HEK293T (cell line): Measurements from ENCODE around the gene TRIM75.
"Not testable (repeated sequence)": the region's sequence is repeated elsewhere in the genome, so short reads cannot be mapped to it uniquely, and the experiment has no call there.

Source experiments
- CTCF ChIA-PET: fragments of 350-600 bp; formaldehyde crosslinking; extraction: SDS; loops from one replicate; lab custom pipeline; 2021; ENCODE audit warnings: antibody characterized with exemption, inconsistent platforms; lab: Yijun Ruan, JAX
- POLR2A ChIA-PET: fragments of 350-600 bp; formaldehyde crosslinking; extraction: SDS; loops from one replicate; lab custom pipeline; 2020; ENCODE audit warnings: antibody characterized with exemption, inconsistent platforms; lab: Yijun Ruan, JAX
- DNase-seq: peaks from one replicate; pipeline ENCODE4 v3.0.0; 2012; ENCODE audit warnings: mixed read lengths; ENCODE audit errors: extremely low spot score
- ARNT ChIP-seq: fragments of 450-650 bp; IDR thresholded peaks from 2 replicates; pipeline ENCODE4 v1.6.1; 2017; ENCODE audit warnings: mild to moderate bottlenecking
- BHLHE40 ChIP-seq: fragments of 450-650 bp; IDR thresholded peaks from 2 replicates; pipeline ENCODE4 v1.6.1; 2016; ENCODE audit warnings: mild to moderate bottlenecking, moderate library complexity, borderline replicate concordance
- CTBP1 ChIP-seq: fragments of 450-650 bp; IDR thresholded peaks from 2 replicates; pipeline ENCODE4 v1.6.1; 2016; ENCODE audit warnings: borderline replicate concordance
- ELF4 ChIP-seq: fragments of 450-650 bp; IDR thresholded peaks from 2 replicates; pipeline ENCODE4 v1.6.1; 2017; ENCODE audit warnings: antibody characterized with exemption
- FOXA1 ChIP-seq: fragments of 450-650 bp; IDR thresholded peaks from 2 replicates; pipeline ENCODE4 v1.6.1; 2016; ENCODE audit warnings: mild to moderate bottlenecking
- FOXK2 ChIP-seq: fragments of 450-650 bp; IDR thresholded peaks from 2 replicates; pipeline ENCODE4 v1.6.1; 2016; ENCODE audit warnings: mild to moderate bottlenecking
- FOXM1 ChIP-seq: fragments of 450-650 bp; IDR thresholded peaks from 2 replicates; pipeline ENCODE4 v1.6.1; 2017; ENCODE audit warnings: mild to moderate bottlenecking, borderline replicate concordance
- HDGF ChIP-seq: fragments of 450-650 bp; IDR thresholded peaks from 2 replicates; pipeline ENCODE4 v1.6.1; 2017; ENCODE audit warnings: antibody characterized with exemption, borderline replicate concordance
- L3MBTL2 ChIP-seq: fragments of 450-650 bp; conservative IDR thresholded peaks from 2 replicates; pipeline ENCODE4 v1.6.1; 2016; ENCODE audit warnings: mild to moderate bottlenecking
- LEF1 ChIP-seq: fragments of 450-650 bp; IDR thresholded peaks from 2 replicates; pipeline ENCODE4 v1.6.1; 2017; ENCODE audit warnings: mild to moderate bottlenecking, borderline replicate concordance
- NFRKB ChIP-seq: fragments of 450-650 bp; IDR thresholded peaks from 2 replicates; pipeline ENCODE4 v1.6.1; 2016; ENCODE audit warnings: mild to moderate bottlenecking, moderate library complexity
- PKNOX1 ChIP-seq: fragments of 450-650 bp; IDR thresholded peaks from 2 replicates; pipeline ENCODE4 v1.6.1; 2016
- SP1 ChIP-seq: fragments of 450-650 bp; IDR thresholded peaks from 2 replicates; pipeline ENCODE4 v1.6.1; 2017
- SUZ12 ChIP-seq: fragments of 450-650 bp; IDR thresholded peaks from 2 replicates; pipeline ENCODE4 v1.6.1; 2016; ENCODE audit warnings: mild to moderate bottlenecking
- TARDBP ChIP-seq: fragments of 450-650 bp; IDR thresholded peaks from 2 replicates; pipeline ENCODE4 v1.6.1; 2016
- ZNF384 ChIP-seq: fragments of 450-650 bp; IDR thresholded peaks from 2 replicates; pipeline ENCODE4 v1.6.1; 2016

Gene TRIM75

DNA sequence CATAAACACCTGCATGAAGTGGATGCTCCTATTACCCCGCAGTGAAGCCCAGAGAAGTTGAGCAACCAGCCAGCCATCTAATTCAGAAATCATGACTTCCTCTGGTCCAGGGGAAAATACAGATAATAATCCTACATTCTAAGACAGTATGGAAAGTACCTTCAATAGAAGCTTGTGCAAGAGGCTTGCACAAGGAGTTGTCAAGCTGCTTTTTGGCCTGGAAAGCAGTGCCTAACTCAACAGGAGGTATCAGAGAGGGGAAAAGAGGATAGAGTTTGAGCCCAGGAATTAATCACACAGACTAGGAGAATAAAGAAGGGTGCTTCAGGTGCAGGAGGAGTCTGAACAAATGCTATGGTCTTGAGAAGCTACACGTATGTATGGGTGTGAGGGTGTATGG lies 32.3 kb downstream of the TRIM75 start:
- TF ChIP-seq ZNF384 (no peak), NFRKB (no peak), L3MBTL2 (no peak), FOXA1 (no peak), TARDBP (no peak)
- CTCF ChIA-PET, result interaction anchor here (1.3 kb wide), 1 partner anchor 11 kb away, joined by 3 read pairs; no protein-coding TSS in a partner anchor
- DNase-seq, result no peak
- POLR2A ChIA-PET, result no interaction called here

DNA sequence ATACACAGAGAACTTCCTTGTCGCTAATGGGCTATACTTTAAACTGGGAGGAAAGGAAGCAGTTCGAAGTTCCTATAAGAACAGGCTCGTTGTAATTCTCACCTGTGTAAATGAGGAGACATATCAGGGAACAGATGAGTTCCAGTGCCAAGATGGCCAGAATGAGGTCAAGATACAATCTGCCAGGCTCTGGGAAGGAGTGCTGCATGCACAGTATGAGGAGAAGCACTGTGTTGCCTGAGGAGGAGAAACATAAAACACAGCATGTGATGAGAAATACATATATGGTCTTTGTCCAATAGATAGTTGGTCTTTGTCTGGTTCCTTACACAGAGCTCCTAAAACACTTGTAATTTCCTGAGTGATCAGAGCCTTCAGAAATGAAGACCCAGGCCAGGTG lies 34.7 kb downstream of the TRIM75 start:
- ChIA-PET POLR2A (no interaction called here), CTCF (no interaction called here)
- TF ChIP-seq HDGF (no peak), FOXA1 (no peak), ZNF384 (no peak), ELF4 (no peak), LEF1 (no peak), SP1 (no peak), FOXM1 (no peak), L3MBTL2 (no peak), ARNT (no peak), CTBP1 (no peak), PKNOX1 (no peak), BHLHE40 (no peak), NFRKB (no peak), SUZ12 (no peak), FOXK2 (no peak), TARDBP (no peak)
- no peak for DNase-seq

- CTCF ChIA-PET, DNase-seq: not testable (repeated sequence)
- POLR2A ChIA-PET, result interaction anchor here (1.1 kb wide), 1 partner anchor 21 kb away, joined by 4 read pairs; the partner anchor contains the start of gene TMEM192
Measured at GRCh38 chr4:165092187-165092586, 38.5 kb downstream of the TRIM75 start.

- no peak for DNase-seq
- POLR2A ChIA-PET, result no interaction called here
- TF ChIP-seq CTBP1 (no peak), PKNOX1 (no peak), NFRKB (no peak), SUZ12 (no peak)
- CTCF ChIA-PET, result no interaction called here
Measured at GRCh38 chr4:165094873-165095272, 41.2 kb downstream of the TRIM75 start.

DNA sequence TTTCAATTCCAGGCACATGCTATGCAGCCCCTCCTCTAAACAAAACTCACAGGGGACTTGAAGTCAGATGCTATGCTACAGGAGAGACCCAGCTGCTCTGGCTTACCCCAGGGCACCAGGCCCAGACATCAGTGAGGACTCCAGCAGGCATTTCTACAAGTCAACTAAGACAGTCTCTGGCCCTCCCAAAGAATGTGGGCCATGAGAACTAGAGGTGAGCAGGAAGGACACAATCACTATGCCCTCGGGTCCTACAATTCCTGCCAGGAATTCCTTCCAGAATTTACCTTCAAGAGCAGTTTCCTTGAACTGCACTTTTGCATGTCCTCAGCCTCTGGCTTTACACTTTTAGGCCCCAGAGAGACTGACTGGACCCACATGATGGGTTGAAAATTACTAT lies 41.6 kb downstream of the TRIM75 start:
- no peak for TF ChIP-seq NFRKB
- TF ChIP-seq HDGF, result no peak
- TF ChIP-seq FOXA1, result no peak
- TF ChIP-seq ELF4, result no peak
- TF ChIP-seq TARDBP, result no peak
- TF ChIP-seq PKNOX1, result no peak
- no peak for TF ChIP-seq FOXK2
- no peak for TF ChIP-seq L3MBTL2
- DNase-seq, result no peak
- ChIA-PET POLR2A (no interaction called here), CTCF (no interaction called here)

DNA sequence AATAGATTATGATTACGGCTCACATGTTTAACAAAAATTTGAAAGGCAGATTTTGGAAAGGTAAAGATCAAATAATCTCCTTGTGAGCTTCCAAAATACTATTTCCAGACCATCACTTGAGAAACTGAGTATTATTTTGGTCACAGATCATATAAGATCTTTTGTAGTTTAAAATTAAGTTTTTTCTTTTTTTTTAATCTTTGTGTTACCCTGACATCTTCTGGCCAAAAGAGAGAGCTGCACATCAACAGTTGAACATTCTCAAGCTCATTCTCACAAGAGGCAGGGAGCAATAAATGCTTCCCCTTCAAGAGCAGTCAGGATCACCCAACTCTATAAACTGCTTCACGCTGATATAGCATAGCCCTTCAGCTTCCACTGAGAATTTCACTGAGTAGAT lies 43.1 kb downstream of the TRIM75 start:
- peak; percentile 26 for DNase-seq
- TF ChIP-seq SUZ12 (no peak), ZNF384 (peak; percentile 49; the same call in 1 of the 2 replicates)
- ChIA-PET POLR2A (interaction anchor here (1.0 kb wide), 1 partner anchor 16 kb away, joined by 3 read pairs; the partner anchor contains the start of gene TMEM192), CTCF (interaction anchor here (0.6 to 2.0 kb wide), 11 partner anchors 11 to 343 kb away, joined by 3 to 14 read pairs (median 3); partner anchors contain the start of genes SMIM31 and TMEM192)

DNA sequence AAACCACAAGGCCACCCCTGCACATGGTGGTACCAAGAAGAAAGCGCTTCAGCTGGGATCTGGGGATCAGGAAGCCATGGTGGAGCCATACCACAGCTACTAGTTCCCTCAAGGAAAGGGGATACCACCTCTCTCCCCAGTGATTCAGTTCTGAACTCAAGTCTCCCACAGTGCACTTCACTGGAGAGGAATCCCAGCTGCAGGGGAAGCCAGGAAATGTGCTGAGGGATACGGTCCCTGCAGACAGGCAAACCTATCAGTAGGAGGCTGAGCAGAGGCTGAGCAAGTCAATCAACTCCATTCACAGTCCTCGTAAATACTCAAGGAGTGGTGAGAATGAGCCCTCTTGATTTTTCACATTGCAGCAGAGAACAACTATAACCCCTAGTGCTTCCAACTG lies 48.0 kb downstream of the TRIM75 start:
- TF ChIP-seq FOXM1 (no peak), PKNOX1 (no peak), HDGF (no peak), ARNT (no peak), CTBP1 (no peak)
- ChIA-PET POLR2A (interaction anchor here (1.1 kb wide), 1 partner anchor 11 kb away, joined by 3 read pairs; the partner anchor contains the start of gene TMEM192), CTCF (interaction anchor here (1.8 kb wide), 1 partner anchor 11 kb away, joined by 6 read pairs; the partner anchor contains the start of gene TMEM192)
- no peak for DNase-seq
